CD14-positive monocyte (primary cell): ENCODE data around the gene HSD11B2. TPM values are rescaled to one million over a fixed set of nuclear protein-coding genes. Genes with fewer than 3 reads are reported as not detected.

Source experiments
- DNase-seq, 3 donors: peaks; one replicate each; pipeline ENCODE4 v3.0.0-alpha.2; 2011 to 2022
- H2AFZ ChIP-seq: 2 replicates; pipeline ENCODE4 v1.6.0; 2012; ENCODE audit warnings: mild to moderate bottlenecking, low read depth, low read length, inconsistent platforms; ENCODE audit not compliant: insufficient read depth, poor library complexity, severe bottlenecking
- H3K27ac ChIP-seq, 2 donors: 1 replicate in 1 of 2; 2 replicates in 1 of 2; pipeline ENCODE4 v1.5.1; 2012 to 2013; ENCODE audit warnings: low read length in 2 of 2, control low read depth in 1 of 2, inconsistent platforms in 1 of 2, low read depth in 1 of 2, mild to moderate bottlenecking in 1 of 2
- H3K27me3 ChIP-seq, 2 donors: one replicate each; pipeline versions ENCODE4 v1.6.0 to v1.6.1; 2011 to 2013; ENCODE audit warnings: low read length in 2 of 2; ENCODE audit not compliant: control insufficient read depth in 2 of 2, insufficient read depth in 2 of 2
- H3K36me3 ChIP-seq, 2 donors: replicated peaks in 1 of 2; 1 replicate in 1 of 2; 2 replicates in 1 of 2; pipeline versions ENCODE4 v1.5.1 to v1.6.1; 2012 to 2013; ENCODE audit warnings: low read length in 2 of 2, control low read depth in 1 of 2, inconsistent platforms in 1 of 2, mild to moderate bottlenecking in 1 of 2; ENCODE audit not compliant: insufficient read depth in 2 of 2, control insufficient read depth in 1 of 2
- H3K4me1 ChIP-seq, 2 donors: 1 replicate in 1 of 2; 2 replicates in 1 of 2; pipeline versions ENCODE4 v1.5.1 to v1.6.1; 2012 to 2013; ENCODE audit warnings: low read length in 2 of 2, control low read depth in 1 of 2, inconsistent platforms in 1 of 2, mild to moderate bottlenecking in 1 of 2, moderate library complexity in 1 of 2; ENCODE audit not compliant: insufficient read depth in 2 of 2, control insufficient read depth in 1 of 2
- H3K4me2 ChIP-seq: replicated peaks from 2 replicates; pipeline ENCODE3; 2012; ENCODE audit warnings: low read length, moderate library complexity, mild to moderate bottlenecking; ENCODE audit not compliant: poor library complexity, severe bottlenecking; ENCODE audit errors: extremely low read depth
- H3K4me3 ChIP-seq, 3 experiments: fragments of 200-600 bp in 1 of 3; sonication (generic) in 1 of 3; replicated peaks in 1 of 3; 1 replicate in 2 of 3; 2 replicates in 1 of 3; pipeline ENCODE4 v1.5.1; 2011 to 2013; ENCODE audit warnings: low read length in 3 of 3, mild to moderate bottlenecking in 3 of 3, control low read depth in 2 of 3, low read depth in 2 of 3, inconsistent platforms in 1 of 3, moderate library complexity in 1 of 3
- H3K79me2 ChIP-seq: 2 replicates; pipeline ENCODE4 v1.6.0; 2012; ENCODE audit warnings: mild to moderate bottlenecking, control low read depth, inconsistent platforms, low read length, moderate library complexity; ENCODE audit not compliant: insufficient read depth
- H3K9ac ChIP-seq: 2 replicates; pipeline ENCODE4 v1.6.0; 2017; ENCODE audit warnings: low read length, mild to moderate bottlenecking; ENCODE audit not compliant: insufficient read depth, poor library complexity, severe bottlenecking
- H3K9me3 ChIP-seq, 2 donors: replicated peaks in 1 of 2; 1 replicate in 1 of 2; 2 replicates in 1 of 2; pipeline versions ENCODE4 v1.5.1 to v1.6.1; 2012 to 2013; ENCODE audit warnings: low read length in 2 of 2, control low read depth in 1 of 2; ENCODE audit not compliant: control insufficient read depth in 1 of 2, insufficient read depth in 1 of 2
- H4K20me1 ChIP-seq: 2 replicates; pipeline ENCODE4 v1.6.0; 2012; ENCODE audit warnings: mild to moderate bottlenecking, low read length, control low read depth, moderate library complexity; ENCODE audit not compliant: insufficient read depth
- H3K27ac Mint-ChIP-seq, 7 donors: one replicate each; pipeline ENCODE4 v1.8.0; 2020; ENCODE audit warnings: mild to moderate bottlenecking in 7 of 7, mixed read lengths in 7 of 7, moderate library complexity in 6 of 7, inconsistent platforms in 2 of 7
- H3K27me3 Mint-ChIP-seq, 3 donors: one replicate each; pipeline ENCODE4 v1.8.0; 2021 to 2022; ENCODE audit warnings: low read depth in 3 of 3, mild to moderate bottlenecking in 3 of 3, mixed read lengths in 3 of 3, moderate library complexity in 3 of 3, inconsistent platforms in 1 of 3
- H3K36me3 Mint-ChIP-seq, 2 donors: one replicate each; pipeline ENCODE4 v1.8.0; 2020; ENCODE audit warnings: mixed read lengths in 2 of 2, inconsistent platforms in 1 of 2, mild to moderate bottlenecking in 1 of 2
- H3K4me1 Mint-ChIP-seq: one replicate; pipeline ENCODE4 v1.8.0; 2020; ENCODE audit warnings: mild to moderate bottlenecking, mixed read lengths
- H3K4me3 Mint-ChIP-seq, 2 donors: one replicate each; pipeline ENCODE4 v1.8.0; 2020; ENCODE audit warnings: mild to moderate bottlenecking in 2 of 2, mixed read lengths in 2 of 2, moderate library complexity in 1 of 2
- H3K9me3 Mint-ChIP-seq, 7 donors: one replicate each; pipeline ENCODE4 v1.8.0; 2020 to 2022; ENCODE audit warnings: mixed read lengths in 7 of 7, mild to moderate bottlenecking in 6 of 7, moderate library complexity in 6 of 7, inconsistent platforms in 2 of 7
- CTCF ChIP-seq: fragments of 200-600 bp; IDR thresholded peaks from one replicate; pipeline ENCODE4 v1.8.0; 2022; ENCODE audit warnings: antibody characterized with exemption, mild to moderate bottlenecking
- WGBS: methylation state at CpG from one replicate; pipeline ENCODE4 v1.1.5; 2013; ENCODE audit warnings: missing lambda C conversion rate; ENCODE audit not compliant: insufficient coverage; 5-methylcytosine and 5-hydroxymethylcytosine counted together
- intact Hi-C, 2 donors: fragments of 100-400 bp; cut with micrococcal nuclease; formaldehyde crosslinking; loops; one replicate each; pipeline versions ENCODE4 v1.15.0 to v1.15.1; 2023
- polyA plus RNA-seq, 3 donors: library from polyadenylated mRNA; depleted of rRNA in 1 of 3; unstranded in 2 of 3; stranded (reverse) in 1 of 3; fragments of 300-500 nt in 2 of 3; fragments of >200 nt in 1 of 3; fragmentation: Illumina TruSeq in 2 of 3; gene quantifications; 1 replicate in 2 of 3; 2 replicates in 1 of 3; pipeline ENCODE4 v1.2.3, GENCODE V29; 2012 to 2021

HSD11B2 gene
- polyA plus RNA-seq, 3 donors = not detected

- H3K4me2 ChIP-seq = no peak overlapping the region
- peaks cover 2% of the 10 kb centered on the region for H3K79me2 ChIP-seq
- peaks cover 57 to 61% of the 10 kb centered on the region in 2 donors for H3K36me3 ChIP-seq
- H3K27ac Mint-ChIP-seq = peak overlapping the region in 3 of 7 donors; percentile 32 to 72 (median 42)
- H3K36me3 Mint-ChIP-seq = peaks cover 60 to 82% of the 10 kb centered on the region in 2 donors
- no peak for DNase-seq
- no peak for TF ChIP-seq CTCF
- intact Hi-C loops = no loop called here
- H3K4me3 Mint-ChIP-seq = no peak overlapping the region
- no peak overlapping the region for H2AFZ ChIP-seq
- H3K9me3 Mint-ChIP-seq = peaks cover 0 to 7% (median 0%) of the 10 kb centered on the region in 7 donors
- peaks cover 14 to 20% of the 10 kb centered on the region in 2 donors for H3K4me1 ChIP-seq
- 96% methylated on average over 23 of the region's 23 CpGs for WGBS
- H3K27me3 ChIP-seq = peaks cover 3 to 16% of the 10 kb centered on the region in 2 donors
- peaks cover 100% of the 10 kb centered on the region for H4K20me1 ChIP-seq
- H3K9ac ChIP-seq = no peak overlapping the region
- no peak overlapping the region for H3K4me3 ChIP-seq
- no peaks in the 10 kb centered on the region for H3K9me3 ChIP-seq
- no peak overlapping the region for H3K27ac ChIP-seq
- peaks cover 15 to 19% (median 18%) of the 10 kb centered on the region in 3 donors for H3K27me3 Mint-ChIP-seq
- peaks cover 23% of the 10 kb centered on the region for H3K4me1 Mint-ChIP-seq
Observed at GRCh38 chr16:67436640-67437193, 5.8 kb downstream of the HSD11B2 start.

GRCh38 chr16:67437513-67437912, 6.6 kb downstream of the HSD11B2 start:
- Mint-ChIP-seq H3K36me3 (peaks cover 67 to 86% of the 10 kb centered on the region in 2 donors), H3K4me3 (no peak overlapping the region), H3K27me3 (peaks cover 7 to 13% (median 11%) of the 10 kb centered on the region in 3 donors), H3K27ac (peak overlapping the region in 1 of 7 donors; percentile 19), H3K9me3 (peaks cover 0 to 3% (median 0%) of the 10 kb centered on the region in 7 donors), H3K4me1 (peaks cover 17% of the 10 kb centered on the region)
- no peak overlapping the region for H3K4me3 ChIP-seq
- H3K79me2 ChIP-seq = peaks cover 3% of the 10 kb centered on the region
- H3K36me3 ChIP-seq = peaks cover 65 to 69% of the 10 kb centered on the region in 2 donors
- H3K4me2 ChIP-seq = no peak overlapping the region
- peaks cover 11 to 15% of the 10 kb centered on the region in 2 donors for H3K4me1 ChIP-seq
- H4K20me1 ChIP-seq = peaks cover 100% of the 10 kb centered on the region
- intact Hi-C loops = no loop called here
- no peak for DNase-seq
- peaks cover under 1 to 10% of the 10 kb centered on the region in 2 donors for H3K27me3 ChIP-seq
- no CpG with 5 or more reads among the region's 4 CpGs for WGBS
- no peak overlapping the region for H3K27ac ChIP-seq
- no peak overlapping the region for H2AFZ ChIP-seq
- H3K9me3 ChIP-seq = no peaks in the 10 kb centered on the region
- no peak for TF ChIP-seq CTCF
- H3K9ac ChIP-seq = no peak overlapping the region
